Type B pancreatic cell (in vitro differentiated cells): Measurements from ENCODE around the gene TBRG4. TPM values are rescaled to one million over a fixed set of nuclear protein-coding genes. Genes with fewer than 3 reads are reported as not detected.

Experiments used
- DNase-seq: peaks from one replicate; pipeline ENCODE4 v3.0.0; 2021; ENCODE audit warnings: mixed read lengths; ENCODE audit not compliant: unreplicated experiment; ENCODE audit errors: extremely low spot score
- H3K27ac Mint-ChIP-seq: 2 replicates; pipeline ENCODE4 v1.8.0; 2021; ENCODE audit warnings: mild to moderate bottlenecking, mixed read lengths
- H3K27me3 Mint-ChIP-seq: 2 replicates; pipeline ENCODE4 v1.8.0; 2021; ENCODE audit warnings: mixed read lengths
- H3K36me3 Mint-ChIP-seq: 2 replicates; pipeline ENCODE4 v1.8.0; 2021; ENCODE audit warnings: mixed read lengths
- H3K4me1 Mint-ChIP-seq: one replicate; pipeline ENCODE4 v1.8.0; 2021; ENCODE audit warnings: mixed read lengths; ENCODE audit not compliant: unreplicated experiment
- H3K4me3 Mint-ChIP-seq: 2 replicates; pipeline ENCODE4 v1.8.0; 2021; ENCODE audit warnings: mild to moderate bottlenecking, mixed read lengths
- H3K9me3 Mint-ChIP-seq: 2 replicates; pipeline ENCODE4 v1.8.0; 2021; ENCODE audit warnings: mixed read lengths
- CTCF ChIP-seq: fragments of 200-600 bp; sonication (generic); conservative IDR thresholded peaks from 2 replicates; pipeline ENCODE4 v1.5.0; 2021; ENCODE audit warnings: antibody characterized with exemption, mild to moderate bottlenecking
- total RNA-seq: library from RNA; stranded (reverse); gene quantifications from 2 replicates; pipeline ENCODE4 v1.2.1, GENCODE V29; 2021; ENCODE audit warnings: low replicate concordance

Gene TBRG4
- total RNA-seq, 1 donor from 2014 or later = 88.2 TPM

- H3K4me1 Mint-ChIP-seq = no peaks in the 10 kb centered on the region
- no peaks in the 10 kb centered on the region for H3K9me3 Mint-ChIP-seq
- no peak overlapping the region for H3K4me3 Mint-ChIP-seq
- DNase-seq = no peak
- no peaks in the 10 kb centered on the region for H3K27me3 Mint-ChIP-seq
- no peak overlapping the region for H3K27ac Mint-ChIP-seq
- H3K36me3 Mint-ChIP-seq = peaks cover 18% of the 10 kb centered on the region
- no peak for TF ChIP-seq CTCF
These were observed 43.1 kb downstream of the TBRG4 start for GRCh38 chr7:45068236-45069023.

DNA sequence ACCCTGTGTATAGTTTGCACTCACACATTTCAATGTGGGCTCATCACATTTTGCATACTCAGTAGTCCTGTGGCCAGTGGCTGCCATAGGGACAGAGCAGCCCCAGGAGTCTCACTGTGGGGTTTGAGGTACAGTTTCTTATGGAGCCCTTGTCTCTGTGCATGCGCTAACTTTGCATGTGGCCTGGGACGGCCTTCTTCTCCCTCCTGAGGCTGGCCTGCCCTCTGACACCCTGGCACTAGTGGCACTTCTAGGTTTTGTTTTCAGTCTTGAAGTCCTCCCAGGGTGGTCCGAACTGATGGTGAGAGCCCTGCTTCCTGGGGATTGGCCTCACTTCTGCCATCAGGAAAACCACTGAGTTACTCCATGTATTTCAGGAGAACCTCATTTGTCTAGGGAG is 43.9 kb downstream of the TBRG4 start:
- DNase-seq = no peak
- peaks cover 12% of the 10 kb centered on the region for H3K36me3 Mint-ChIP-seq
- H3K9me3 Mint-ChIP-seq = no peaks in the 10 kb centered on the region
- TF ChIP-seq CTCF = no peak
- no peaks in the 10 kb centered on the region for H3K4me1 Mint-ChIP-seq
- H3K4me3 Mint-ChIP-seq = no peak overlapping the region
- H3K27ac Mint-ChIP-seq = no peak overlapping the region
- no peaks in the 10 kb centered on the region for H3K27me3 Mint-ChIP-seq

GRCh38 chr7:45066409-45066808 is 45.1 kb downstream of the TBRG4 start:
- Mint-ChIP-seq H3K27me3 (no peaks in the 10 kb centered on the region), H3K36me3 (peaks cover 7% of the 10 kb centered on the region), H3K4me3 (no peak overlapping the region), H3K9me3 (no peaks in the 10 kb centered on the region), H3K27ac (no peak overlapping the region), H3K4me1 (no peaks in the 10 kb centered on the region)
- no peak for TF ChIP-seq CTCF
- no peak for DNase-seq

GRCh38 chr7:45065031-45065995 is 46.2 kb downstream of the TBRG4 start:
- H3K27ac Mint-ChIP-seq = no peak overlapping the region
- no peaks in the 10 kb centered on the region for H3K27me3 Mint-ChIP-seq
- no peaks in the 10 kb centered on the region for H3K4me1 Mint-ChIP-seq
- no peak for DNase-seq
- peaks cover 13% of the 10 kb centered on the region for H3K36me3 Mint-ChIP-seq
- no peak overlapping the region for H3K4me3 Mint-ChIP-seq
- TF ChIP-seq CTCF = no peak
- no peaks in the 10 kb centered on the region for H3K9me3 Mint-ChIP-seq

DNA sequence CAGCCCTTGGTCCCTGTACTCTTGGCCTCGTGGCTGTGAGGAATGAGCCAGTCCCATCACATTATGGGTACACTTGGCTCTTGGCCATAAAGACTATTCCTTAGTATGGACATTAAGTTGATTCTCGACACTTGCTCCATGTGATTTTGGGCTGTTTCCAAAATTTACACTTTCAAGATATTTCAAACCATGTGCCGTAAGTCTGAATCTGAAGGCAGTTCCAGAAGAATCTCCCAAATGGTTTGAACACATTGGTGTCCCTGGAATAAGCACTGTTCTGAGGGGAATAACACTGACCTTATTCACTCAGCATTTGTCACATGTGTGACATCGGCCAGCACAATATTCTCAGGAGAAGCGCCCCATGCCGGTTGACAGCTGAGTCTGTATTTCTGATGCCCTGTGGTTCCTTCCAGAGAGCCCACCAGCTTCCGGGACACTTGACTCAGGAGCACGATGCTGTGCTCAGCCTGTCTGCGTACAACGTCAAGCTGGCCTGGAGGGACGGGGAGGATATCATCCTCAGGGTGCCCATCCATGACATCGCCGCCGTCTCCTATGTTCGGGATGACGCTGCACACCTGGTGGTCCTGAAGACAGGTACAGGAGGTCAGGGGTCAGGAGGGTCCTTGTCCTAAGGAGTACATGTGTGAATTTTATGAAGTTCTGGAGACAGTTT is 47.3 kb downstream of the TBRG4 start:
- Mint-ChIP-seq H3K4me1 (no peaks in the 10 kb centered on the region), H3K4me3 (no peak overlapping the region), H3K36me3 (peaks cover 14% of the 10 kb centered on the region), H3K9me3 (no peaks in the 10 kb centered on the region), H3K27me3 (no peaks in the 10 kb centered on the region), H3K27ac (no peak overlapping the region)
- no peak for DNase-seq
- TF ChIP-seq CTCF = no peak
